HG02798 (cell line): ENCODE data around the gene HHATL.

ENCODE experiments used
- ATAC-seq: cut with Tn5 transposase; IDR thresholded peaks from one replicate; pipeline ENCODE4 v1.9.1; 2021; ENCODE audit warnings: mild to moderate bottlenecking; ENCODE audit not compliant: unreplicated experiment, poor library complexity

HHATL gene

GRCh38 chr3:42714171-42714852 is 11.7 kb upstream of the HHATL start:
- no peak for ATAC-seq

- ATAC-seq = no peak
Measured at GRCh38 chr3:42713747-42714146, 11.1 kb upstream of the HHATL start.

GRCh38 chr3:42712688-42713372 is 10.2 kb upstream of the HHATL start:
- ATAC-seq = no peak

- ATAC-seq = no peak
Measured at GRCh38 chr3:42712344-42712648, 9.7 kb upstream of the HHATL start.

- ATAC-seq = no peak
Measured at GRCh38 chr3:42711491-42712343, 9.1 kb upstream of the HHATL start.

GRCh38 chr3:42710323-42711021 is 7.9 kb upstream of the HHATL start:
- no peak for ATAC-seq

- no peak for ATAC-seq
Measured at GRCh38 chr3:42709621-42710020, 7.0 kb upstream of the HHATL start.

- ATAC-seq = no peak
Measured at GRCh38 chr3:42708611-42709151, 6.1 kb upstream of the HHATL start.

- no peak for ATAC-seq
Measured at GRCh38 chr3:42707620-42708355, 5.2 kb upstream of the HHATL start.

- ATAC-seq = no peak
Measured at GRCh38 chr3:42706721-42707619, 4.4 kb upstream of the HHATL start.

GRCh38 chr3:42705962-42706585 is 3.5 kb upstream of the HHATL start:
- ATAC-seq = no peak

- no peak for ATAC-seq
Measured at GRCh38 chr3:42705058-42705767, 2.6 kb upstream of the HHATL start.

GRCh38 chr3:42704136-42704841 is 1.7 kb upstream of the HHATL start:
- ATAC-seq = no peak

- no peak for ATAC-seq
Measured at GRCh38 chr3:42703695-42704025, 1.1 kb upstream of the HHATL start.

GRCh38 chr3:42702982-42703694 is 540 bp upstream of the HHATL start:
- no peak for ATAC-seq

GRCh38 chr3:42701371-42702065 is 1.1 kb downstream of the HHATL start:
- no peak for ATAC-seq
